ENCODE measurements around the gene TRIM54.

The TRIM54 gene

GRCh38 chr2:27281855-27282559 is at the start of gene TRIM54:
Gene TRIM54 (plus strand): TSS chr2:27282429. CDS start chr2:27282732, 303 bp downstream.
- no peak for DNase-seq (ENCODE audit: low read depth)

- no peak for DNase-seq (ENCODE audit: low read depth)
These were observed 48.9 kb upstream of the TRIM54 start for GRCh38 chr2:27233341-27233740.

GRCh38 chr2:27236136-27236535 is 46.1 kb upstream of the TRIM54 start:
- DNase-seq (ENCODE audit: low read depth) = no peak

GRCh38 chr2:27236626-27237025 is 45.6 kb upstream of the TRIM54 start:
- no peak for DNase-seq (ENCODE audit: low read depth)

- DNase-seq (ENCODE audit: low read depth) = no peak
These were observed 44.8 kb upstream of the TRIM54 start for GRCh38 chr2:27237341-27237945.

- no peak for DNase-seq (ENCODE audit: low read depth)
These were observed 43.3 kb upstream of the TRIM54 start for GRCh38 chr2:27238976-27239375.

GRCh38 chr2:27240406-27240805 is 41.8 kb upstream of the TRIM54 start:
- no peak for DNase-seq (ENCODE audit: low read depth)

- DNase-seq (ENCODE audit: low read depth) = no peak
These were observed 40.2 kb upstream of the TRIM54 start for GRCh38 chr2:27241761-27242613.

GRCh38 chr2:27242614-27242951 is 39.6 kb upstream of the TRIM54 start:
- no peak for DNase-seq (ENCODE audit: low read depth)

- no peak for DNase-seq (ENCODE audit: low read depth)
These were observed 38.7 kb upstream of the TRIM54 start for GRCh38 chr2:27243391-27244130.

- DNase-seq (ENCODE audit: low read depth) = no peak
These were observed 37.1 kb upstream of the TRIM54 start for GRCh38 chr2:27245116-27245515.

- no peak for DNase-seq (ENCODE audit: low read depth)
These were observed 36.6 kb upstream of the TRIM54 start for GRCh38 chr2:27245626-27246025.

GRCh38 chr2:27247893-27248292 is 34.3 kb upstream of the TRIM54 start:
- DNase-seq (ENCODE audit: low read depth) = no peak

GRCh38 chr2:27249159-27249890 is 32.9 kb upstream of the TRIM54 start:
- DNase-seq (ENCODE audit: low read depth) = no peak

- DNase-seq (ENCODE audit: low read depth) = peak; percentile 28
These were observed 32.2 kb upstream of the TRIM54 start for GRCh38 chr2:27249891-27250651.

GRCh38 chr2:27250652-27251379 is 31.4 kb upstream of the TRIM54 start:
- no peak for DNase-seq (ENCODE audit: low read depth)

GRCh38 chr2:27251766-27252165 is 30.5 kb upstream of the TRIM54 start:
- DNase-seq (ENCODE audit: low read depth) = no peak

- no peak for DNase-seq (ENCODE audit: low read depth)
These were observed 27.0 kb upstream of the TRIM54 start for GRCh38 chr2:27255187-27255586.

GRCh38 chr2:27255660-27256059 is 26.6 kb upstream of the TRIM54 start:
- DNase-seq (ENCODE audit: low read depth) = no peak

- DNase-seq (ENCODE audit: low read depth) = no peak
These were observed 25.3 kb upstream of the TRIM54 start for GRCh38 chr2:27256855-27257454.
